ENCODE measurements around the gene PCCB. TPM values are rescaled to one million over a fixed set of nuclear protein-coding genes. Genes with fewer than 3 reads are reported as not detected.
"Not testable (repeated sequence)": the region's sequence is repeated elsewhere in the genome, so short reads cannot be mapped to it uniquely, and the experiment has no call there.

Gene PCCB
- total RNA-seq (10 to 100 TPM; 69.3 to 78.6 (median 75.2) TPM), polyA plus RNA-seq (51.8 TPM)
- long read RNA-seq, donor 1, full-length matches to known transcripts, result 178 of 214 reads
- long read RNA-seq, donor 1, partial matches to known transcripts, result 21 of 214 reads
- long read RNA-seq, donor 1, other reads (novel, unspliced or antisense), result 15 of 214 reads
- long read RNA-seq, donor 2, transcript PCCB-201 (15 exons, 1,833 nt), result major isoform, 57 of 80 reads
- long read RNA-seq, donor 2, partial matches to known transcripts, result 10 of 80 reads
- long read RNA-seq, donor 2, other reads (novel, unspliced or antisense), result 9 of 80 reads
- long read RNA-seq, donor 3, full-length matches to known transcripts, result 441 of 486 reads
- long read RNA-seq, donor 3, partial matches to known transcripts, result 11 of 486 reads
- long read RNA-seq, donor 3, other reads (novel, unspliced or antisense), result 34 of 486 reads
- long read RNA-seq, donor 4, transcript PCCB-201 (15 exons, 1,833 nt), result major isoform, 71 of 89 reads
- long read RNA-seq, donor 4, partial matches to known transcripts, result 6 of 89 reads
- long read RNA-seq, donor 4, other reads (novel, unspliced or antisense), result 10 of 89 reads

GRCh38 chr3:136250059-136250902 is at the start of gene PCCB:
Gene PCCB (plus strand): TSS chr3:136250340. CDS start chr3:136250376, 36 bp downstream.
- no peaks in the 10 kb centered on the region for H3K9me3 ChIP-seq (ENCODE audit: control insufficient read depth, low read length)
- H3K4me3 ChIP-seq (ENCODE audit: low read length), result peak within 1 kb of the TSS; percentile 64
- H3K27me3 ChIP-seq (ENCODE audit: control insufficient read depth, insufficient read depth), result no peaks in the 10 kb centered on the region
- intact Hi-C loops (cut with DNase I), result loop anchor here in 3 of 4 donors (5.0 to 10.0 kb wide), 4 partner anchors 53 to 175 kb away; partner anchors contain the start of gene MSL2 (in 2 of the 3)
- ATAC-seq (peak; percentile 99), DNase-seq (peak; percentile 96 to 99 (median 97))
- H3K4me1 ChIP-seq (ENCODE audit: control insufficient read depth, insufficient read depth, low read length), result no peaks in the 10 kb centered on the region
- H3K27ac ChIP-seq (ENCODE audit: low read length), result peak within 1 kb of the TSS; percentile 98
- under 1% methylated on average over 64 of the region's 64 CpGs for WGBS

- whole genome bisulfite sequencing, result 63% methylated on average over 4 of the region's 4 CpGs
- no peaks in the 10 kb centered on the region for H3K27me3 ChIP-seq (ENCODE audit: control insufficient read depth, insufficient read depth)
- no peak for DNase-seq
- intact Hi-C loops (cut with DNase I), result no loop called here
- no peak overlapping the region for H3K27ac ChIP-seq (ENCODE audit: low read length)
- no peak for ATAC-seq
- H3K4me1 ChIP-seq (ENCODE audit: control insufficient read depth, insufficient read depth, low read length), result no peaks in the 10 kb centered on the region
- H3K4me3 ChIP-seq (ENCODE audit: low read length), result no peak overlapping the region
- H3K9me3 ChIP-seq (ENCODE audit: control insufficient read depth, low read length), result no peaks in the 10 kb centered on the region
Measured at GRCh38 chr3:136207489-136208115, 42.5 kb upstream of the PCCB start.

GRCh38 chr3:136209921-136210320 is 40.2 kb upstream of the PCCB start:
- no peak overlapping the region for H3K27ac ChIP-seq (ENCODE audit: low read length)
- intact Hi-C loops (cut with DNase I), result no loop called here

GRCh38 chr3:136211547-136211946 is 38.6 kb upstream of the PCCB start:
- Histone ChIP-seq H3K27ac (ENCODE audit: low read length) (no peak overlapping the region), H3K9me3 (ENCODE audit: control insufficient read depth, low read length) (no peaks in the 10 kb centered on the region), H3K4me3 (ENCODE audit: low read length) (no peak overlapping the region), H3K27me3 (ENCODE audit: control insufficient read depth, insufficient read depth) (no peaks in the 10 kb centered on the region), H3K4me1 (ENCODE audit: control insufficient read depth, insufficient read depth, low read length) (no peaks in the 10 kb centered on the region)
- intact Hi-C loops (cut with DNase I), result no loop called here
- DNase-seq (no peak), ATAC-seq (no peak)
- 69% methylated on average over 2 of the region's 2 CpGs for WGBS

More at GRCh38 chr3:136209921-136210320, 40.2 kb upstream of the PCCB start:
- Histone ChIP-seq H3K9me3 (ENCODE audit: control insufficient read depth, low read length) (no peaks in the 10 kb centered on the region), H3K4me3 (ENCODE audit: low read length) (no peak overlapping the region), H3K27me3 (ENCODE audit: control insufficient read depth, insufficient read depth) (no peaks in the 10 kb centered on the region), H3K4me1 (ENCODE audit: control insufficient read depth, insufficient read depth, low read length) (no peaks in the 10 kb centered on the region)
- ATAC-seq (no peak), DNase-seq (no peak)

- DNase-seq; intact Hi-C loops (cut with DNase I): not testable (repeated sequence)
Measured at GRCh38 chr3:136222746-136223145, 27.4 kb upstream of the PCCB start.

GRCh38 chr3:136232413-136232812 is 17.7 kb upstream of the PCCB start:
- H3K4me3 ChIP-seq (ENCODE audit: low read length), result no peak overlapping the region
- WGBS, result 76% methylated on average over 2 of the region's 2 CpGs
- DNase-seq (no peak), ATAC-seq (no peak)
- H3K27me3 ChIP-seq (ENCODE audit: control insufficient read depth, insufficient read depth), result no peaks in the 10 kb centered on the region
- no peaks in the 10 kb centered on the region for H3K4me1 ChIP-seq (ENCODE audit: control insufficient read depth, insufficient read depth, low read length)
- no peaks in the 10 kb centered on the region for H3K9me3 ChIP-seq (ENCODE audit: control insufficient read depth, low read length)
- intact Hi-C loops (cut with DNase I), result no loop called here
- H3K27ac ChIP-seq (ENCODE audit: low read length), result no peak overlapping the region

More at GRCh38 chr3:136222746-136223145, 27.4 kb upstream of the PCCB start:
- H3K4me1 ChIP-seq (ENCODE audit: control insufficient read depth, insufficient read depth, low read length); H3K27me3 ChIP-seq (ENCODE audit: control insufficient read depth, insufficient read depth); H3K9me3 ChIP-seq (ENCODE audit: control insufficient read depth, low read length); H3K27ac ChIP-seq (ENCODE audit: low read length); ATAC-seq; H3K4me3 ChIP-seq (ENCODE audit: low read length): not testable (repeated sequence)
- 88% methylated on average over 4 of the region's 4 CpGs for WGBS

GRCh38 chr3:136235545-136235944 is 14.6 kb upstream of the PCCB start:
- Histone ChIP-seq H3K4me3 (ENCODE audit: low read length) (no peak overlapping the region), H3K27ac (ENCODE audit: low read length) (no peak overlapping the region), H3K4me1 (ENCODE audit: control insufficient read depth, insufficient read depth, low read length) (no peaks in the 10 kb centered on the region), H3K27me3 (ENCODE audit: control insufficient read depth, insufficient read depth) (no peaks in the 10 kb centered on the region), H3K9me3 (ENCODE audit: control insufficient read depth, low read length) (no peaks in the 10 kb centered on the region)
- WGBS, result 86% methylated on average over 1 of the region's 1 CpG
- DNase-seq, result no peak
- no peak for ATAC-seq
- intact Hi-C loops (cut with DNase I), result no loop called here

GRCh38 chr3:136236109-136236508 is 14.0 kb upstream of the PCCB start:
- Histone ChIP-seq H3K9me3 (ENCODE audit: control insufficient read depth, low read length) (no peaks in the 10 kb centered on the region), H3K4me1 (ENCODE audit: control insufficient read depth, insufficient read depth, low read length) (no peaks in the 10 kb centered on the region), H3K4me3 (ENCODE audit: low read length) (no peak overlapping the region), H3K27ac (ENCODE audit: low read length) (no peak overlapping the region), H3K27me3 (ENCODE audit: control insufficient read depth, insufficient read depth) (no peaks in the 10 kb centered on the region)
- no peak for ATAC-seq
- WGBS, result 67% methylated on average over 2 of the region's 2 CpGs
- DNase-seq, result no peak
- intact Hi-C loops (cut with DNase I), result no loop called here

- Histone ChIP-seq H3K27ac (ENCODE audit: low read length) (no peak overlapping the region), H3K4me3 (ENCODE audit: low read length) (no peak overlapping the region), H3K4me1 (ENCODE audit: control insufficient read depth, insufficient read depth, low read length) (no peaks in the 10 kb centered on the region), H3K9me3 (ENCODE audit: control insufficient read depth, low read length) (no peaks in the 10 kb centered on the region), H3K27me3 (ENCODE audit: control insufficient read depth, insufficient read depth) (no peaks in the 10 kb centered on the region)
- ATAC-seq, result no peak
- 65% methylated on average over 1 of the region's 1 CpG for WGBS
- intact Hi-C loops (cut with DNase I), result no loop called here
- DNase-seq, result no peak
Measured at GRCh38 chr3:136237103-136237502, 13.0 kb upstream of the PCCB start.

- no peak for DNase-seq
- no peak for ATAC-seq
- 79% methylated on average over 4 of the region's 4 CpGs for WGBS
- H3K27ac ChIP-seq (ENCODE audit: low read length), result no peak overlapping the region
- no peaks in the 10 kb centered on the region for H3K4me1 ChIP-seq (ENCODE audit: control insufficient read depth, insufficient read depth, low read length)
- intact Hi-C loops (cut with DNase I), result no loop called here
- no peak overlapping the region for H3K4me3 ChIP-seq (ENCODE audit: low read length)
- no peaks in the 10 kb centered on the region for H3K27me3 ChIP-seq (ENCODE audit: control insufficient read depth, insufficient read depth)
- no peaks in the 10 kb centered on the region for H3K9me3 ChIP-seq (ENCODE audit: control insufficient read depth, low read length)
Measured at GRCh38 chr3:136237961-136238649, 12.0 kb upstream of the PCCB start.
